ENCODE results near the gene ZNF333. TPM values are rescaled to one million over a fixed set of nuclear protein-coding genes. Genes with fewer than 3 reads are reported as not detected.

Gene ZNF333
- total RNA-seq, 2 donors from 2014 or later = 16.2 to 19.8 TPM

DNA sequence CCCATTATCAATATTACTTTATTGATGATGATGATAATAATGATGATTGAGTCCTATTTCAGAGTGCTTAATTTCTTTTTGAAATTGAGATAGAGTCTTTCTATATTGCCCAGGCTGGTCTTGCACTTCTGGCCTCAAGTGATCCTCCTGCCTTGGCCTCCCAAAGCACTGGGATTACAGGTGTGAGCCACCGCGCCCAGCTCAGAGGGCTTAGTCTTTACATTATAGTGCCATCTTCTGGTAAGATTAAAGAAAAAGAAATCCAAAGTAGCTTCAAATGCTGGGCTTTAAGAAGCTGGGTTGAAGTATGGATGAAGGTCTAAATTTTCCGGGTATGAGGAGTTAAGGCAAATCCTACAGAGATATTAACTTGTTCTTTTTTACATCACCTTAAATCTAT, 3.4 kb upstream of the ZNF333 start:
- Histone ChIP-seq H3K9me3 (ENCODE audit: control insufficient read depth, low read length) (no peaks in the 10 kb centered on the region), H3K27me3 (ENCODE audit: control insufficient read depth, insufficient read depth, low read length, poor library complexity, severe bottlenecking) (peaks cover 7% of the 10 kb centered on the region), H3K4me3 (ENCODE audit: low read length) (no peak overlapping the region), H3K9ac (ENCODE audit: extremely low read depth, low read length, poor library complexity, severe bottlenecking) (no peak overlapping the region), H3K4me1 (ENCODE audit: control insufficient read depth, insufficient read depth, low read length) (no peaks in the 10 kb centered on the region), H3K27ac (ENCODE audit: low read depth, low read length) (no peak overlapping the region), H3K36me3 (ENCODE audit: control insufficient read depth, insufficient read depth, low read length) (no peaks in the 10 kb centered on the region)
- peak; percentile 52 for DNase-seq
- Mint-ChIP-seq H3K36me3 (ENCODE audit: low read depth) (no peaks in the 10 kb centered on the region), H3K27ac (no peak overlapping the region), H3K4me1 (no peaks in the 10 kb centered on the region), H3K4me3 (no peak overlapping the region), H3K27me3 (ENCODE audit: insufficient read depth) (peaks cover 12% of the 10 kb centered on the region), H3K9me3 (no peaks in the 10 kb centered on the region)
- whole genome bisulfite sequencing, 2 experiments (ENCODE audit: insufficient coverage in 1 of 2, insufficient read length in 1 of 2) = 21 to 25% methylated on average over 2 of the region's 3 CpGs
- peak; percentile 67 for TF ChIP-seq CTCF (conservative IDR thresholded peaks at IDR 0.05)

DNA sequence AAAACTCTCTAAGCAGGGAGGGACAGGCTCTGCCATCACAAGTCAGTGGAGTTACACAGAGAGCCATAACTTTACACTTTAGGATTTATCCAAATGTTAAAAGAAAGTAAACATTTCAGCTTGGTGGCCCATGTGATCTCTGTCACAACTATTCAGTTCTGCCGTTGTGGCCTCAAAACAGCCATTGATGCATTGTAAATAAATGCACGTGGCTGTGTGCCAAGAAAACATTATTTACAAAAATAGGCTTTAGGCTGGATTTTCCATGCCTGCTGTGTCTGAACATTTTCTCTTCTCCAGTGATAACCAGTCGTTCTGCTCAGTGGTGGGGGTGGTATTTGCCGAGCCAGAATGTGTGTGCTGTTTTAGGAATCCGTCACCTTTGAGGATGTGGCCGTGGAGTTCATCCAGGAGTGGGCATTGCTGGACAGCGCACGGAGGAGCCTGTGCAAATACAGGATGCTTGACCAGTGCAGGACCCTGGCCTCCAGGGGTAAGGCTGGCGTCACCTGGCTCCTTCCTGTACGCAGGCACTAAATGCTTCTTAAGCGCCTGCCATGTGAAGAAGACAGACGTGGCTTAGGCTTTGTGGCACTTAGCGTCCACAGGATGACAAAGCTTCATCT, 4.9 kb downstream of the ZNF333 start:
- H3K9ac ChIP-seq (ENCODE audit: extremely low read depth, low read length, poor library complexity, severe bottlenecking) = no peak overlapping the region
- no peak for TF ChIP-seq CTCF (conservative IDR thresholded peaks at IDR 0.05)
- no peak for DNase-seq
- Mint-ChIP-seq H3K27ac (no peak overlapping the region), H3K27me3 (ENCODE audit: insufficient read depth) (no peaks in the 10 kb centered on the region), H3K36me3 (ENCODE audit: low read depth) (peaks cover 34% of the 10 kb centered on the region), H3K4me1 (no peaks in the 10 kb centered on the region), H3K4me3 (no peak overlapping the region), H3K9me3 (no peaks in the 10 kb centered on the region)
- peaks cover 34% of the 10 kb centered on the region for H3K36me3 ChIP-seq (ENCODE audit: control insufficient read depth, insufficient read depth, low read length)
- no peak overlapping the region for H3K27ac ChIP-seq (ENCODE audit: low read depth, low read length)
- no peaks in the 10 kb centered on the region for H3K27me3 ChIP-seq (ENCODE audit: control insufficient read depth, insufficient read depth, low read length, poor library complexity, severe bottlenecking)
- 92 to 100% methylated on average over 10 to 13 of the region's 13 CpGs for WGBS, 2 experiments (ENCODE audit: insufficient coverage in 1 of 2, insufficient read length in 1 of 2)
- H3K9me3 ChIP-seq (ENCODE audit: control insufficient read depth, low read length) = no peaks in the 10 kb centered on the region
- no peak overlapping the region for H3K4me3 ChIP-seq (ENCODE audit: low read length)
- H3K4me1 ChIP-seq (ENCODE audit: control insufficient read depth, insufficient read depth, low read length) = no peaks in the 10 kb centered on the region

- TF ChIP-seq CTCF (conservative IDR thresholded peaks at IDR 0.05) = no peak
- Histone ChIP-seq H3K9ac (ENCODE audit: extremely low read depth, low read length, poor library complexity, severe bottlenecking) (no peak overlapping the region), H3K27ac (ENCODE audit: low read depth, low read length) (no peak overlapping the region), H3K27me3 (ENCODE audit: control insufficient read depth, insufficient read depth, low read length, poor library complexity, severe bottlenecking) (no peaks in the 10 kb centered on the region), H3K36me3 (ENCODE audit: control insufficient read depth, insufficient read depth, low read length) (peaks cover 40% of the 10 kb centered on the region), H3K4me3 (ENCODE audit: low read length) (no peak overlapping the region), H3K4me1 (ENCODE audit: control insufficient read depth, insufficient read depth, low read length) (no peaks in the 10 kb centered on the region), H3K9me3 (ENCODE audit: control insufficient read depth, low read length) (no peaks in the 10 kb centered on the region)
- no peaks in the 10 kb centered on the region for H3K4me1 Mint-ChIP-seq
- no peak for DNase-seq
- no peaks in the 10 kb centered on the region for H3K9me3 Mint-ChIP-seq
- no peak overlapping the region for H3K27ac Mint-ChIP-seq
- no peak overlapping the region for H3K4me3 Mint-ChIP-seq
- WGBS, 2 experiments (ENCODE audit: insufficient coverage in 1 of 2, insufficient read length in 1 of 2) = 96 to 98% methylated on average over 5 of the region's 5 CpGs
- H3K27me3 Mint-ChIP-seq (ENCODE audit: insufficient read depth) = no peaks in the 10 kb centered on the region
- peaks cover 40% of the 10 kb centered on the region for H3K36me3 Mint-ChIP-seq (ENCODE audit: low read depth)
Measured at GRCh38 chr19:14695471-14695870, 5.6 kb downstream of the ZNF333 start.
